Ovary (tissue), 9 donors: ENCODE results near the gene USP43. TPM values are rescaled to one million over a fixed set of nuclear protein-coding genes. Genes with fewer than 3 reads are reported as not detected.
"Not testable (repeated sequence)": the region's sequence is repeated elsewhere in the genome, so short reads cannot be mapped to it uniquely, and the experiment has no call there.

Source experiments
- DNase-seq, 5 donors: peaks; one replicate each; pipeline ENCODE4 v3.0.0-alpha.2; 2019 to 2020
- H3K27ac ChIP-seq, 2 donors: fragments of 200-600 bp; one replicate each; pipeline versions ENCODE4 v1.5.1 to v1.8.0; 2019 to 2022
- H3K27me3 ChIP-seq: fragments of 200-600 bp; one replicate; pipeline ENCODE4 v1.8.0; 2022
- H3K36me3 ChIP-seq: fragments of 200-600 bp; sonication (generic); one replicate; pipeline ENCODE4 v1.5.1; 2019
- H3K4me1 ChIP-seq: one replicate; pipeline ENCODE4 v1.8.1; 2013; ENCODE audit warnings: mild to moderate bottlenecking, moderate library complexity; ENCODE audit not compliant: insufficient read depth
- H3K4me3 ChIP-seq: fragments of 200-600 bp; sonication (generic); one replicate; pipeline ENCODE4 v1.5.1; 2017
- H3K9me3 ChIP-seq, 2 donors: fragments of 200-600 bp in 1 of 2; sonication (generic) in 1 of 2; one replicate each; pipeline versions ENCODE4 v1.5.1 to v1.8.1; 2013 to 2019; ENCODE audit warnings: mild to moderate bottlenecking in 1 of 2, moderate library complexity in 1 of 2
- CTCF ChIP-seq, 3 donors: fragments of 450-650 bp in 2 of 3; fragments of 200-600 bp in 1 of 3; IDR thresholded peaks; one replicate each; pipeline versions ENCODE4 v1.5.1 to v1.8.0; 2016 to 2022; ENCODE audit warnings: antibody characterized with exemption in 3 of 3, mild to moderate bottlenecking in 1 of 3
- EP300 ChIP-seq: sonication (generic); formaldehyde crosslinking; IDR thresholded peaks from one replicate; pipeline ENCODE4 v1.6.1; 2017; ENCODE audit warnings: antibody characterized with exemption
- POLR2A ChIP-seq: fragments of 450-650 bp; IDR thresholded peaks from one replicate; pipeline ENCODE4 v1.6.1; 2017; ENCODE audit warnings: antibody characterized with exemption, mild to moderate bottlenecking, moderate library complexity
- WGBS, 3 donors: extraction: QIAGEN DNeasy Blood & Tissue Kit in 1 of 3; methylation state at CpG; one replicate each; pipeline versions ENCODE4 v1.1.5 to v1.1.7; 2013 to 2017; 5-methylcytosine and 5-hydroxymethylcytosine counted together
- intact Hi-C, 4 donors: fragments of 100-400 bp; cut with DNase I; formaldehyde crosslinking; loops; one replicate each; pipeline versions ENCODE4 v1.11.0 to v1.15.1; 2022 to 2023
- polyA plus RNA-seq, 2 donors: library from polyadenylated mRNA; stranded (reverse); fragments of 200-250 nt in 1 of 2; fragments of 350-450 nt in 1 of 2; fragmentation: Illumina TruSeq in 1 of 2; extraction: RNeasy Lipid Tissue Mini Kit (QIAGEN cat#74804) in 1 of 2; gene quantifications; one replicate each; pipeline ENCODE4 v1.2.3, GENCODE V29; 2013 to 2014
- total RNA-seq, 7 donors: library from RNA; depleted of rRNA in 2 of 7; stranded (reverse); fragments of >200 nt in 2 of 7; fragmentation: NEBNext Ultra II Directional in 3 of 7; extraction: Animal tissue kit (Norgen Biotek cat#: 25700) in 3 of 7; gene quantifications; one replicate each; pipeline versions ENCODE4 v1.1.0 to v1.2.4, GENCODE V29; 2016 to 2023
- donor health status: DM: no; HTN: no; CAD: no; lungs with moderate emphysema.
- donor health status: DM: no; HTN: no; CAD: no.
- donor health status: Bipolar disorder and iron deficiency.
- donor health status: DM: yes; HTN: yes; CAD: no.
- donor health status: DM: no; HTN: no; CAD: no.
- donor health status: DM: yes; HTN: yes; CAD: no.

The USP43 gene
- total and polyA plus RNA-seq, 9 donors, result 0.13 to 11.1 (median 0.68) TPM; not detected in 1

- H3K27ac ChIP-seq, result no peak overlapping the region
- intact Hi-C loops, result no loop called here
- H3K27me3 ChIP-seq, result no peaks in the 10 kb centered on the region
- TF ChIP-seq CTCF (IDR thresholded peaks at IDR 0.05) (no peak), POLR2A (no peak), EP300 (no peak)
- H3K4me3 ChIP-seq, result no peak overlapping the region
- no peak for DNase-seq
- H3K36me3 ChIP-seq, result no peaks in the 10 kb centered on the region
- peaks cover 0 to 3% of the 10 kb centered on the region in 2 donors for H3K9me3 ChIP-seq
- no peaks in the 10 kb centered on the region for H3K4me1 ChIP-seq
Measured at GRCh38 chr17:9622961-9623360, 22.4 kb upstream of the USP43 start.

GRCh38 chr17:9628509-9628908, 16.8 kb upstream of the USP43 start:
- TF ChIP-seq CTCF (IDR thresholded peaks at IDR 0.05) (no peak), POLR2A (no peak), EP300 (no peak)
- Histone ChIP-seq H3K27ac (no peak overlapping the region), H3K9me3 (peaks cover 0 to 3% of the 10 kb centered on the region in 2 donors), H3K4me1 (no peaks in the 10 kb centered on the region), H3K36me3 (no peaks in the 10 kb centered on the region), H3K27me3 (no peaks in the 10 kb centered on the region), H3K4me3 (no peak overlapping the region)
- 83 to 87% (median 85%) methylated on average over 10 of the region's 10 CpGs for WGBS, 3 donors
- intact Hi-C loops, result no loop called here
- no peak for DNase-seq

GRCh38 chr17:9632741-9633140, 12.6 kb upstream of the USP43 start:
- no peak for TF ChIP-seq CTCF (IDR thresholded peaks at IDR 0.05)
- TF ChIP-seq POLR2A, result no peak
- no peak for TF ChIP-seq EP300
- Histone ChIP-seq H3K9me3 (no peaks in the 10 kb centered on the region), H3K27ac (no peak overlapping the region), H3K36me3 (no peaks in the 10 kb centered on the region), H3K4me1 (no peaks in the 10 kb centered on the region), H3K4me3 (no peak overlapping the region), H3K27me3 (no peaks in the 10 kb centered on the region)
- 90 to 93% (median 91%) methylated on average over 11 of the region's 11 CpGs for WGBS, 3 donors
- intact Hi-C loops, result no loop called here
- DNase-seq, result no peak

GRCh38 chr17:9635340-9635739, 10.0 kb upstream of the USP43 start:
- no peak for TF ChIP-seq POLR2A
- no peak for TF ChIP-seq EP300
- no peak for TF ChIP-seq CTCF (IDR thresholded peaks at IDR 0.05)
- H3K27me3 ChIP-seq, result no peaks in the 10 kb centered on the region
- no peaks in the 10 kb centered on the region for H3K9me3 ChIP-seq
- no peak overlapping the region for H3K4me3 ChIP-seq
- DNase-seq, result no peak
- WGBS, 3 donors, result 89 to 94% (median 94%) methylated on average over 6 of the region's 6 CpGs
- intact Hi-C loops, result no loop called here
- H3K27ac ChIP-seq, result no peak overlapping the region
- H3K36me3 ChIP-seq, result no peaks in the 10 kb centered on the region
- H3K4me1 ChIP-seq, result no peaks in the 10 kb centered on the region

GRCh38 chr17:9636501-9636900, 8.8 kb upstream of the USP43 start:
- TF ChIP-seq POLR2A, result no peak
- no peak for TF ChIP-seq CTCF (IDR thresholded peaks at IDR 0.05)
- TF ChIP-seq EP300, result no peak
- Histone ChIP-seq H3K27me3 (no peaks in the 10 kb centered on the region), H3K4me1 (no peaks in the 10 kb centered on the region), H3K9me3 (no peaks in the 10 kb centered on the region), H3K27ac (no peak overlapping the region), H3K36me3 (no peaks in the 10 kb centered on the region), H3K4me3 (no peak overlapping the region)
- WGBS, 3 donors, result 76 to 82% (median 82%) methylated on average over 12 of the region's 12 CpGs
- DNase-seq, result no peak
- intact Hi-C loops, result no loop called here

- H3K27me3 ChIP-seq, H3K36me3 ChIP-seq, H3K27ac ChIP-seq, H3K9me3 ChIP-seq, intact Hi-C loops, DNase-seq, H3K4me3 ChIP-seq, H3K4me1 ChIP-seq: not testable (repeated sequence)
- WGBS, 3 donors, result 84 to 90% (median 90%) methylated on average over 5 of the region's 5 CpGs
Measured at GRCh38 chr17:9640388-9640787, 4.9 kb upstream of the USP43 start.
